ENCODE data around the gene FETUB.
"Not testable (repeated sequence)": the region's sequence is repeated elsewhere in the genome, so short reads cannot be mapped to it uniquely, and the experiment has no call there.

Gene FETUB

DNA sequence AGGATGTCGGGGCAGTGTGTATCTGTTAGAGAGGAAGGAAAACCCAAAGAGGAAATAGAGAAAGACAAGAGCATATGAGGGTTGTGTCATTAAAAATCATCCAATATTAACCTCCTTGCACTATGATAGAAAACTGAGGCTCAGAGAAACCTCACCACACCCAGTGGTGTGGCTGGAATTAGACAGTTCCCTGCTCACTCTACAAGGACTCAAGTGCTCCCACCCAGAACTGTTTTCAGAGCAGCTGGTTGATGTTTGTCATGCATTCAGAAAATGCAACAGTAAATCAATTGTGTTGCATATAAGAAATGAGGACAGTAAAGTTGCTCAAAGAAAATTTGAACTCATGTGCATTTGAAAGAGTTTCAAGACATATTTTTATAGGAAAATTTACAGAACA, 50.1 kb downstream of the FETUB start:
- not testable (repeated sequence) for H3K27me3 ChIP-seq (ENCODE audit: control insufficient read depth in 1 of 2, insufficient read depth in 2 of 2, low read length in 2 of 2); H3K27ac ChIP-seq (ENCODE audit: low read depth, low read length); H3K4me1 ChIP-seq (ENCODE audit: insufficient read depth, low read length); H3K9me3 ChIP-seq (ENCODE audit: low read length); H3K4me3 ChIP-seq (ENCODE audit: low read depth in 1 of 2, low read length in 2 of 2); H3K36me3 ChIP-seq (ENCODE audit: insufficient read depth, low read length); H3K9ac ChIP-seq (ENCODE audit: low read length)

DNA sequence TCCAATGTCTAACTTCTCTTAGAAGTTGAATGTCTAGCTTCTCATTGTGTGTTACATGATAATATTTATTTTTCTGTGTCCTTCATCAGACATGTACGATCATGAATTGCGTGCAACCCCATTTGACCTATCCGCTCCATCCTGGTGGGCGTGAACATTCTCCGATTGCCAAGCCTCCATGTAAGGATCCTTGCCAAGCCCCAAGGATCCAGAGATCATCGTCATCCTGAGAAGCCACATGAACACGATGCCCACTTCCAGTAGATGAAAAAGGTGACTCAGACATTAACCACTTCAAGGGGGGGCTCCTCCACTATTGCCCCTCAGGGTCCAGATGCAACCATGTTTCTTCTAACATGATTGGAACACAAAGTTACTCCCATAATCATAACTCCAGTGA, 51.5 kb downstream of the FETUB start:
- Histone ChIP-seq H3K4me1 (ENCODE audit: insufficient read depth, low read length) (no peaks in the 10 kb centered on the region), H3K27me3 (ENCODE audit: control insufficient read depth in 1 of 2, insufficient read depth in 2 of 2, low read length in 2 of 2) (no peaks in the 10 kb centered on the region), H3K27ac (ENCODE audit: low read depth, low read length) (no peak overlapping the region), H3K4me3 (ENCODE audit: low read depth in 1 of 2, low read length in 2 of 2) (no peak overlapping the region), H3K36me3 (ENCODE audit: insufficient read depth, low read length) (no peaks in the 10 kb centered on the region), H3K9ac (ENCODE audit: low read length) (no peak overlapping the region), H3K9me3 (ENCODE audit: low read length) (no peaks in the 10 kb centered on the region)

DNA sequence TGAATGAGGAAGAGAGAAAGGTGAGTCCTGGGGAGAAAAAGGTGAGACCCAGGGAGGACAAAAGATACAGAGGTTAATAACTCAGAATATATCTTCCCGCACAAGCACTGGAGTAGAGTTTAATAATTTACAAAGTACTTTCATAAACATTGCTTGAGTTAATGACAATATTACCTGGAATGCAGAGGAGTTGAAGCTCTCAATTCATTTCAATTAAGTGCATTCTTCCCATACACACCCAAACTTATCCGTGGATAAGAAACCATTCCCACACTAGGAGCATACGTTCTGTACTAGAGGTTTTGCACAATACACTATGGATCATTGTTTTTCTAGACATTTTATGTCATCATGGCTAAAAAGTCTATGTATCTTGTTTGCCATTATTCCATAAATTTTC, 53.6 kb downstream of the FETUB start:
- Histone ChIP-seq H3K36me3 (ENCODE audit: insufficient read depth, low read length) (no peaks in the 10 kb centered on the region), H3K4me1 (ENCODE audit: insufficient read depth, low read length) (no peaks in the 10 kb centered on the region), H3K4me3 (ENCODE audit: low read depth in 1 of 2, low read length in 2 of 2) (no peak overlapping the region), H3K27me3 (ENCODE audit: control insufficient read depth in 1 of 2, insufficient read depth in 2 of 2, low read length in 2 of 2) (no peaks in the 10 kb centered on the region), H3K9ac (ENCODE audit: low read length) (no peak overlapping the region), H3K9me3 (ENCODE audit: low read length) (no peaks in the 10 kb centered on the region), H3K27ac (ENCODE audit: low read depth, low read length) (no peak overlapping the region)

DNA sequence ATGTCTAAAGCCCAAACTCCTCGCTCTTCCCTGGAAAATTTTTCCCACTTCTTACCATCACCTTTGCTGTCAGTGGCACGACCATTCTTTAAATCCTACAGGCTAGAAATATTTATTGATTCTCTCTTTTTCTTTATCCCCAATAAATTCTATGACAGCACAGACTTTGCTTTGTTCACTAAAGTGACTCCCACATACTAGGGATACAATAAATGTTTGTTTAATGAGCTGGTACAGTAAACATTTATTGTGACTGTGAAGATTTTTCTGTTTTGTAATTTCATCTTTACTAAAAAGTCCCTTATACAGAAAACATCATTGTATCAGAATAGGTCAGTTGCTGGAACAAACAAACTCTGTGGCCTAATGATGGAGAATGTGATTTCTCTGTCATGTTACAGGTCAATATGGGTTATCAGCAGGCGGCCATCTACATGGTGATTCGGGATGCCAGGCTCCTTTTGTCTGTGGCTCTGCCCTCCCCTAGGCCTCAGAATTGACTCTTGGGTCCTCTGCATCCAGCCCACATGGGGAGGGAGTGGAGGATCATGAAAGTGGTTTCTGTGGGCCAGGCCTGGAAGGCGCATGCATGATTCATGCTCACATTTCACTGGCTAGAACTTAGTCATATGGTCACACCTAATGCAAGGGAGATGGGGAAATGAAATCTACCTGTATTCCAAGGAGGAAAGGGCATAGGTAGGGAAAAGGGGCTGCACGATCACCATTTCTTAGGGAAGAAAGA, 54.3 kb downstream of the FETUB start:
- Histone ChIP-seq H3K27me3 (ENCODE audit: control insufficient read depth in 1 of 2, insufficient read depth in 2 of 2, low read length in 2 of 2) (no peaks in the 10 kb centered on the region), H3K36me3 (ENCODE audit: insufficient read depth, low read length) (no peaks in the 10 kb centered on the region), H3K4me3 (ENCODE audit: low read depth in 1 of 2, low read length in 2 of 2) (no peak overlapping the region), H3K9me3 (ENCODE audit: low read length) (no peaks in the 10 kb centered on the region), H3K27ac (ENCODE audit: low read depth, low read length) (no peak overlapping the region), H3K9ac (ENCODE audit: low read length) (no peak overlapping the region), H3K4me1 (ENCODE audit: insufficient read depth, low read length) (no peaks in the 10 kb centered on the region)

DNA sequence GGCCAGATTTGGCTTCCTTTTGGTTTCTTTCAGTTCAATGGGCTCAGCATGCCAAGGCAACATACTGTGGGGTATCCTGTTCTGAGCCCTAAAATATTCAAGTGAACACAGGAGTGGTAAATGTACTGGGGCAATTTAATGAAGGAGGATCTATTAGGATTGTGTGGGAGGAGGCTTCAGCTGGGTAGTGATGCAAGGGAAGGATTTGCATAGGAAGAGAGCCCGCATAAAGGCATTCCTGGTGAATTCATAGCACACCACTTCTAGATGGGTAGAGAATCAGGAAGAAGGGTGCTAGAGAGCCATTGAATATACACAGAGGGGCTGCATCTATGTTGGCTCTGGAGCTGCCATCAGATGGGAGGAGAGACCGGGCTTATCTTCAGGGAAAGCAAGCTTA, 56.3 kb downstream of the FETUB start:
- H3K9ac ChIP-seq (ENCODE audit: low read length): no peak overlapping the region
- no peak overlapping the region for H3K4me3 ChIP-seq (ENCODE audit: low read depth in 1 of 2, low read length in 2 of 2)
- no peak overlapping the region for H3K27ac ChIP-seq (ENCODE audit: low read depth, low read length)
- no peaks in the 10 kb centered on the region for H3K27me3 ChIP-seq (ENCODE audit: control insufficient read depth in 1 of 2, insufficient read depth in 2 of 2, low read length in 2 of 2)
- H3K4me1 ChIP-seq (ENCODE audit: insufficient read depth, low read length): no peaks in the 10 kb centered on the region
- H3K36me3 ChIP-seq (ENCODE audit: insufficient read depth, low read length): no peaks in the 10 kb centered on the region
- no peaks in the 10 kb centered on the region for H3K9me3 ChIP-seq (ENCODE audit: low read length)

DNA sequence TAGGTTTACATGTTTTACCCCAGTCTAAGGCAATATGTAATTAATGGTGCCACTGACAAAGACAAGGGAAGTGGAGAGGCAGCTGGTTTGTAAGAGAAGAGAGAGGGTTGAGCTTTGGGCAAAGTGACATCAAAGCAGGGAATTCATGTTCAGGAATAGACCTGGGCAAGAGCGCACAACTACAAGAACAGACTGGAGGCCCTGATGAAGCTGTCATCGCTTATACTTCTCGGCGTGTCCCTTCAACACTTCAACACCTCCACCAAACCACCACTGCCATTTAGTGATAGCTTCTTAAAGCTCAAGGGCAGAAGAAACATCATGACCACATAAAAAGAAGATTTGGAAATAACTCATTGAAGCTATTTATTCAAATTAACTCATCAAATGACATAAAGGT, 57.3 kb downstream of the FETUB start:
- Histone ChIP-seq H3K9ac (ENCODE audit: low read length) (no peak overlapping the region), H3K9me3 (ENCODE audit: low read length) (no peaks in the 10 kb centered on the region), H3K27ac (ENCODE audit: low read depth, low read length) (no peak overlapping the region), H3K36me3 (ENCODE audit: insufficient read depth, low read length) (no peaks in the 10 kb centered on the region), H3K4me1 (ENCODE audit: insufficient read depth, low read length) (no peaks in the 10 kb centered on the region), H3K4me3 (ENCODE audit: low read depth in 1 of 2, low read length in 2 of 2) (no peak overlapping the region), H3K27me3 (ENCODE audit: control insufficient read depth in 1 of 2, insufficient read depth in 2 of 2, low read length in 2 of 2) (no peaks in the 10 kb centered on the region)

DNA sequence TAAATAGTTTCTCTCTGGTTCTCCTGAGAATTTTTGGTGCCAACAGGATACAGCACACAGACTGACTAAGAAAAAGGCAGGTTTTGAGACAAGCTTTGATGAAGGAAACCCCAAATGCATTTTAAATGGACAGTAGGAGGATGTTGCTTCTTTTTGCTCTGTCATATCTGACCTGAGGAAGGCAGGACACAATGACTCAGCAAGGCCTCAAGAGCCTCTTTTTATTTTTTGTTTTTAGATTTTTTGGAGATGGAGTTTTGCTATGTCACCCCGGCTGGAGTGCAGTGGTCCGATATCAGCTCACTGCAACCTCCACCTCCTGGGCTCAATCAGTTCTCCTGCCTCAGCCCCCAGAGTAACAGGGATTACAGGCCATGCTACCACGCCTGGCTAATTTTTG, 60.1 kb downstream of the FETUB start:
- H3K27ac ChIP-seq (ENCODE audit: low read depth, low read length): no peak overlapping the region

DNA sequence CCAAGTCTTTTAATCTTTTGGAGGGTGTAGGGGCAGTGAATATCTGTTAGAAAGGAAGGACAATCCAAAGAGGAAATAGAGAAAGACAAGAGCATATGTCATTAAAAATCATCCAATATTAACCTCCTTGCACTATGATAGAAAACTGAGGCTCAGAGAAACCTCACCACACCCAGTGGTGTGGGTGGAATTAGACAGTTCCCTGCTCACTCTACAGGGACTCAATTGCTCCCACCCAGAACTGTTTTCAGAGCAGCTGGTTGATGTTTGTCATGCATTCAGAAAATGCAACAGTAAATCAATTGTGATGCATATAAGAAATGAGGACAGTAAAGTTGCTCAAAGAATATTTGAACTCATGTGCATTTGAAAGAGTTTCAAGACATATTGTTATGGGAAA, 62.3 kb downstream of the FETUB start:
- not testable (repeated sequence) for H3K36me3 ChIP-seq (ENCODE audit: insufficient read depth, low read length); H3K27ac ChIP-seq (ENCODE audit: low read depth, low read length); H3K27me3 ChIP-seq (ENCODE audit: control insufficient read depth in 1 of 2, insufficient read depth in 2 of 2, low read length in 2 of 2); H3K9ac ChIP-seq (ENCODE audit: low read length); H3K9me3 ChIP-seq (ENCODE audit: low read length); H3K4me1 ChIP-seq (ENCODE audit: insufficient read depth, low read length); H3K4me3 ChIP-seq (ENCODE audit: low read depth in 1 of 2, low read length in 2 of 2)

More for the DNA sequence above, 60.1 kb downstream of the FETUB start:
- no peak overlapping the region for H3K4me3 ChIP-seq (ENCODE audit: low read depth in 1 of 2, low read length in 2 of 2)
- H3K9ac ChIP-seq (ENCODE audit: low read length): no peak overlapping the region
- no peaks in the 10 kb centered on the region for H3K4me1 ChIP-seq (ENCODE audit: insufficient read depth, low read length)
- H3K9me3 ChIP-seq (ENCODE audit: low read length): no peaks in the 10 kb centered on the region
- no peaks in the 10 kb centered on the region for H3K36me3 ChIP-seq (ENCODE audit: insufficient read depth, low read length)
- no peaks in the 10 kb centered on the region for H3K27me3 ChIP-seq (ENCODE audit: control insufficient read depth in 1 of 2, insufficient read depth in 2 of 2, low read length in 2 of 2)

Data from muscle layer of colon (tissue), 2 donors.